Immature natural killer cell (primary cell): ENCODE measurements around the gene LY6G6C. TPM values are rescaled to one million over a fixed set of nuclear protein-coding genes. Genes with fewer than 3 reads are reported as not detected.

Experiments used
- DNase-seq, 3 donors: peaks; one replicate each; pipeline ENCODE4 v3.0.0; 2022; ENCODE audit warnings: mixed read lengths in 1 of 3
- H3K27ac Mint-ChIP-seq, 6 donors: one replicate each; pipeline ENCODE4 v1.8.0; 2020; ENCODE audit warnings: mixed read lengths in 6 of 6, mild to moderate bottlenecking in 5 of 6, inconsistent platforms in 4 of 6, moderate library complexity in 3 of 6
- H3K27me3 Mint-ChIP-seq, 3 donors: one replicate each; pipeline ENCODE4 v1.8.0; 2020 to 2021; ENCODE audit warnings: low read depth in 3 of 3, mild to moderate bottlenecking in 3 of 3, mixed read lengths in 3 of 3, moderate library complexity in 3 of 3, inconsistent platforms in 1 of 3
- H3K36me3 Mint-ChIP-seq, 3 donors: one replicate each; pipeline ENCODE4 v1.8.0; 2020; ENCODE audit warnings: mixed read lengths in 3 of 3, inconsistent platforms in 2 of 3, mild to moderate bottlenecking in 2 of 3
- H3K4me1 Mint-ChIP-seq, 2 donors: one replicate each; pipeline ENCODE4 v1.8.0; 2020; ENCODE audit warnings: inconsistent platforms in 2 of 2, mild to moderate bottlenecking in 2 of 2, mixed read lengths in 2 of 2, moderate library complexity in 1 of 2
- H3K4me3 Mint-ChIP-seq, 5 donors: one replicate each; pipeline ENCODE4 v1.8.0; 2020; ENCODE audit warnings: mild to moderate bottlenecking in 5 of 5, mixed read lengths in 5 of 5, inconsistent platforms in 3 of 5, moderate library complexity in 3 of 5
- H3K9me3 Mint-ChIP-seq, 6 donors: one replicate each; pipeline ENCODE4 v1.8.0; 2020; ENCODE audit warnings: mild to moderate bottlenecking in 6 of 6, mixed read lengths in 6 of 6, inconsistent platforms in 4 of 6, moderate library complexity in 3 of 6
- polyA plus RNA-seq, 3 donors: library from polyadenylated mRNA; unstranded; fragments of 300-500 nt; fragmentation: Illumina TruSeq; gene quantifications; one replicate each; pipeline ENCODE4 v1.2.3, GENCODE V29; 2021

Gene LY6G6C
- polyA plus RNA-seq, 3 donors from 2014 or later = not detected

DNA sequence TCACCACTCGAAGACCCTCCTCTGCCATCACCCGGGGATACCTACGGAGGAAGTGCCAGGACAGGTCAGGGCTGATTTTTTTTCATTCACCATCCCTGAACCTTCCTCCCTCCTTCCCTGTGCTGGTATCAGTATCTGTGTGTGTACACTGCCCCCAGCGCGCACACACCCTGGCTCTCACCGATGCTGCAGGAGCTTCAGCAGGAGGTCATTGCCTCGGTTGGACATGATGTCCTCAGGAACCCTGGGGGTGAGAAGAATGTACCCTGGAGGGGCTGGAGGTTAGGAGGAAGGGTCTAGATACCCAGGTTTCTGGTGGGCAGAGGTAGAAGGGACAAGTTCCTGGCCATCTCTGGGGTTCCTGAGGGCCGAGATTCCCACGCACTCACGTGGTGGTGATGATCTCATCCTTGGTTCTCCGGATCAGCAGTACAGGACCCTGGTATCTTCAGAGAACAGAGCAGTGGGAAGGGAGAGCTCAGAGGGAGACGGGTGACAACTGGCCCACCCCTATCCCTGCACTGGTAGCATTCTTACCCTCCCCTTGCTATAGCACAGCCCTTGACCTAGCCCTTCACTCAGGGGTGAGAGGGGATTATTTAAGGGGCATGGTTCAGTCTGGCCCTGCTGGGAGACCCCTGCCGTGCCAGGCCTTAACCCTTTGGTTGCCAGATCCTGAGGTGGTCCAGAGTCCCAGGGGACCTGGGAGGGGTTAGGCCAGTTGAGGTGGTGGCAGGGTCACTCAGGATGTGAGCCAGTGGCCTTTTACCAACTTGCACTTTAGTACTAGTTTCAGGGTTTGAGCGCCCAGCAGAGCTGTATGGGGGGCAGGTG lies 33.5 kb downstream of the LY6G6C start:
- Mint-ChIP-seq H3K36me3 (peaks cover 7 to 36% (median 9%) of the 10 kb centered on the region in 3 donors), H3K4me3 (no peak overlapping the region), H3K4me1 (peaks cover 0 to 2% of the 10 kb centered on the region in 2 donors), H3K27me3 (peaks cover 0 to 4% (median 2%) of the 10 kb centered on the region in 3 donors), H3K9me3 (no peaks in the 10 kb centered on the region), H3K27ac (peak overlapping the region in 2 of 6 donors; percentile 43 to 79)
- DNase-seq = no peak

DNA sequence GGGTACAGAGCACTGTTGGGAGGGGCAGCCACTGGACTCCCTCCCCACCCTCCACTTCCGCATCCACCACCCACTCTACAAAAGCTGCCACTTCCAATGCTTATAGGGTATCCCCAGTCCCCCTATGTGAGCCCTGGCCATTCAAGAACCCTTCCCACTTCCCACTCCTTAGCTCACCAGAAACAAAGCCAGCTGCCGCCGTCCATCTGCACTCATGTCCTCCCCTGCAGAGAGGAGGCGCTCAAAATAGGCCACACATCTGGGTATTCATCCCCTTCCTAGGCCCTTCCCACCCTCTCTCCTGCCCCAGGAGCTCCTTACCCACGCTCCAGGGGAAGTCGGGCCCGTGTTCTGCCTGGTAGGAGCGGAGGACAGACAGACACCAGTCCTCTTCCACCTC lies 34.2 kb downstream of the LY6G6C start:
- H3K4me3 Mint-ChIP-seq = no peak overlapping the region
- no peak for DNase-seq
- peaks cover 0 to 2% of the 10 kb centered on the region in 2 donors for H3K4me1 Mint-ChIP-seq
- peaks cover 7 to 34% (median 9%) of the 10 kb centered on the region in 3 donors for H3K36me3 Mint-ChIP-seq
- H3K9me3 Mint-ChIP-seq = no peaks in the 10 kb centered on the region
- H3K27me3 Mint-ChIP-seq = peaks cover 0 to 4% (median 2%) of the 10 kb centered on the region in 3 donors
- H3K27ac Mint-ChIP-seq = peak overlapping the region in 1 of 6 donors; percentile 43

DNA sequence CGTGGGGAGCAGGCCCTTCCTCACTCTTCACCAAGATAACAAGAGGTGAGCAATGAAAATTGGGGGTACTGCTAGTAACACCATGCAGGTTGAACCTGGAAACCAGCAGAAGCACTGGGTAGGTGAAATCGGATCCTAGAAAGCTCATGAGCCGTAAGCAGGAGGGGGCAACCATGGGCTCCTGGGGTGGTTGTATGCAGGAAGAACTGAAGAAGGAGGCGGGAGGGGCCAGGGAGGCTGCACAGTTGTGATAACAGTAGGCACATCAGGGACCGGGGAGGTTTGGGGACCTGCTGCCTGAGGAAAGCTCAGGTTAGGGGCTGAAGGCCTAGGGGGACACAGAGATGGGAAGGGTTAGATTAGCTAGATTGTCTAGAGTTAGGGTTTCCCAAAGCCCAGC lies 35.1 kb downstream of the LY6G6C start:
- no peaks in the 10 kb centered on the region for H3K9me3 Mint-ChIP-seq
- H3K4me3 Mint-ChIP-seq = no peak overlapping the region
- H3K4me1 Mint-ChIP-seq = peaks cover 3 to 5% of the 10 kb centered on the region in 2 donors
- DNase-seq = no peak
- H3K36me3 Mint-ChIP-seq = peaks cover 7 to 32% (median 9%) of the 10 kb centered on the region in 3 donors
- peaks cover 0 to 4% (median 2%) of the 10 kb centered on the region in 3 donors for H3K27me3 Mint-ChIP-seq
- peak overlapping the region in 5 of 6 donors; percentile 21 to 92 (median 45) for H3K27ac Mint-ChIP-seq

DNA sequence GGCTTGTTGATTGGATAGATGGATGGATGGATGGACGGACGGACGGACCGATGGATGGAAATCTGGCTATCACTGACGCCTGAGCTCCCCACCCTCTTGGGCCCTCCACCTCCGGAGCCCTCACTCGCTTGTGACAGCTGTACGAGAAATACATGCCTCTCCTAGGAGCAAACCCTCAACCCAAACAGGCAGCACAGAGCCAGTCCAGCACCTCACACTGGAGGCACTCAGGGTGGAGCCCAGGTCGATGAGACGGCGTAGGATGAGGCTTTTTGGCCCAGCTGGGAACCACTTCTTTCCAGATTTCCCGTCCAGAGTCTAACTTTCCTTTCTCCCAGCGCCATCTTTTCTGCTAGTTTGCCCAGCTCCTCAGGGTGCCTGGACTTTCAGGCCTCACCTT lies 38.0 kb downstream of the LY6G6C start:
- Mint-ChIP-seq H3K9me3 (no peaks in the 10 kb centered on the region), H3K4me3 (no peak overlapping the region), H3K36me3 (peaks cover 4 to 17% (median 9%) of the 10 kb centered on the region in 3 donors), H3K27me3 (peaks cover 0 to 4% (median 4%) of the 10 kb centered on the region in 3 donors), H3K27ac (peak overlapping the region in 1 of 6 donors; percentile 69), H3K4me1 (peaks cover 21 to 26% of the 10 kb centered on the region in 2 donors)
- no peak for DNase-seq

DNA sequence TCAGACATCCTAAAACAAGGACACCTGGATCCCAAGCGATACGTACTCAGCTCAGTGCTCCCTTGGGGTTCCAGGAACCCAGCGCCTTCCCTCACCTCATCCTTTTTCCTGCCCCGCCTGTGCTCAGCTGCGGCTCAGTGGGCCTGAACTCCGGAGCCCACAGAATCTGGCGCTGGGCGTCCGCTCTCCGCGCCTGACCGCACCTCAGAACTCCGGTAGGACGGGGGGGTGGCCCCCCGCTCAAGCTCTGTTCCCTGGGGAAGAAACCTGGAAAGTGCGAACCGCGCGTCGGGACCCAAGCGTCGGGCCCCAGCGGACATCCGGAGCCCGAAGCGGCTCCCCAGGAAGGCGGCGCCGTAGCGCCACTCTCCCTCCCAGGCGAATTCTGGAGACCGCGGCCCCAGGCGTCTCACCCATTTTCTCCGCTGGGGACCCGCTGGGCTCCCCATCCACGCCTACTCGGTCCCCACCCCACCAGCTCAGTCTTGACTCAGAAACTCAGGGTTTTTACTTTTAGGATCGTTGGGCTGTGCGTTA lies 40.3 kb downstream of the LY6G6C start:
- H3K4me1 Mint-ChIP-seq = peaks cover 22 to 26% of the 10 kb centered on the region in 2 donors
- peak; percentile 30 to 33 (median 30) for DNase-seq
- H3K36me3 Mint-ChIP-seq = peaks cover 2 to 9% (median 2%) of the 10 kb centered on the region in 3 donors
- peak overlapping the region; percentile 83 to 99 (median 89) for H3K4me3 Mint-ChIP-seq
- peaks cover 0 to 8% (median 5%) of the 10 kb centered on the region in 3 donors for H3K27me3 Mint-ChIP-seq
- no peaks in the 10 kb centered on the region for H3K9me3 Mint-ChIP-seq
- H3K27ac Mint-ChIP-seq = peak overlapping the region in 5 of 6 donors; percentile 45 to 97 (median 81)

DNA sequence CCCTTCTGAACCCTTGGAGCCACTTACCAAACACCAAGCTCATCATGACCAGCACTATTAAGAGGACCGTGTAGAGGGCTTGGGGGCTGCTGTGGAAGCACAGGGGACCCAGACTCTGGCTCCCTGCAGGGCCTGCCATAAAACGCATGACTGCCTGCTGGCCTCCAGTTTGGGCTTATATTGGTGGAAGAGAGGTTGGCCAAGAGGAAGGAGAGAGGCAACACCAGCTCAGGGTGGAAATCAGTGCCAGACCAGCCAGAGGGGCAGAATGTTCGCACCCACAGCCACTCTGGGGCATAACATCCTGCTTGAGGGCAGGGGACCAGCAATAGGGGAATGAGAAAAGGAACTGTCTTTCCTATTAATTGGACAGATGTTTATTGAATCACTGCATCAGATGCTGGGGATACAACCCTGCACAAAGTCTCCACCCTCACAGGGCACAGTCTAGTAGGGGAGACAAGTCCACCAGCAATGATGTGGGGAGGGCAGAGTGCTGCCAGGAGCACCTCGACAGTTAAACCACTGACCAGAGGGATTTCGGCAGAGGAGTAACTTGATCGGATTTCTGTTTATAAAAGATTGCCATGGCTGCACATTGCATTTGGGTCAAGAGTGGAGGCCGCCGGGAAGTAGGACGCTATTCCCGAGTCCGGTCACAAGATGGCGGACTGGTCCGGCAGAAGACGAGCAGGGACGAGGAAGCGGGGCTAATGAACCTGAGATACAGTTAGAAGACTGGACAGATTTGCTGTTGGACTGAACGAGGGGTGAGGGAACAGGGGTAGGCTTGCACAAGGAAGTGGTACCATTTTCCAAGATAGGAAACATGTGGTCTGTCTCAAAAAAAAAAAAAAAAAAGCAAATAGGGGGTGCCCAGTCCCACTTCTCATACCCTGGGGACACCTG lies 41.1 kb downstream of the LY6G6C start, which contains the start of gene LY6G5C:
Gene LY6G5C (minus strand): TSS at position 842 of the 909 bp plus-strand sequence. CDS start 694 bp downstream, at position 148.
- Mint-ChIP-seq H3K27me3 (peaks cover 0 to 8% (median 4%) of the 10 kb centered on the region in 3 donors), H3K27ac (peak within 1 kb of the TSS; percentile 48 to 97 (median 82)), H3K36me3 (peaks cover 0 to 6% (median 0%) of the 10 kb centered on the region in 3 donors), H3K4me1 (peaks cover 22 to 26% of the 10 kb centered on the region in 2 donors), H3K9me3 (no peaks in the 10 kb centered on the region), H3K4me3 (peak within 1 kb of the TSS; percentile 83 to 99 (median 89))
- peak; percentile 60 to 73 (median 66) for DNase-seq

DNA sequence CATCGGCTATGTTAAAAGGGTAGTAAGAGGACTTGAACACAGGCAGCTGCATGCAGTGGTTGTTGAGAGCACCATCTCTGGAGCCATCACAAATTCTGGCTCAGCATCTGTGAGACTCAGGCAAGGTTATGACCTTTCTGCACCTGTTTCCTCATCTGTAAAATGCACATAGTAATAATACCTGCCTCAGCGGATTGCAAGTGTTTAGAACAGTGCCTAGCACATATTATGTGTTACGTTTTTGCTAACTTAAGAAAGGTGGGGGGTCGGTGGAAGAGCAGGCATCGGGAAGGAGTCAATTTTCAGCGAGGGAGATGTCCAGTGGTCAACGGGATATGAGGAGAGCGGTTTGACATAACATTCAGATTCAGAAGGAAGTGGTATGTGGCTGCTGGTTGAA lies 43.6 kb downstream of the LY6G6C start:
- Mint-ChIP-seq H3K27ac (peak overlapping the region in 1 of 6 donors; percentile 25), H3K9me3 (no peaks in the 10 kb centered on the region), H3K4me3 (no peak overlapping the region)

DNA sequence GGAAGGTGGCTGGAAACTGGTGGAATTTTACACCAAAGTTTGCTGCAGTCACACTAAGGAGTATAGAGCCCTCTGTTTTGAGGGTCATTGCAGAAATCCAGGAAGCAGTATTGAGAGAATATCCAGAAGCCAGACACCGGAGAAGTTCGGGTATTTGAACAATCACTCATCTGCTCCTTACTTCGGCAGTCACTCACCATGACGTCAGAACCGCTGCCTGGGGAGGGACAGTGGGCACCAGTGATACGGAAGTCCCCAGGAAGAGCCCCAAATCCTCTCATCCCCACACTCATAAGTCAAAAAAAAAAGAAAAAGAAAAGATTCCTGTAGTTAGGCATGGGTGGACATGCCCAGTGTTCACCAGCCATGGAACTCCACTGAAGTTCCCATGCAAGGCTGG lies 44.6 kb downstream of the LY6G6C start:
- Mint-ChIP-seq H3K4me1 (peaks cover 20 to 26% of the 10 kb centered on the region in 2 donors), H3K27ac (no peak overlapping the region), H3K36me3 (peaks cover 9 to 11% (median 10%) of the 10 kb centered on the region in 3 donors), H3K4me3 (no peak overlapping the region), H3K27me3 (peaks cover 0 to 8% (median 4%) of the 10 kb centered on the region in 3 donors), H3K9me3 (no peaks in the 10 kb centered on the region)
- DNase-seq = no peak

More for the DNA sequence above, 43.6 kb downstream of the LY6G6C start:
- H3K27me3 Mint-ChIP-seq = peaks cover 0 to 8% (median 2%) of the 10 kb centered on the region in 3 donors
- DNase-seq = no peak
- H3K4me1 Mint-ChIP-seq = peaks cover 20 to 26% of the 10 kb centered on the region in 2 donors
- H3K36me3 Mint-ChIP-seq = peaks cover 4 to 6% (median 4%) of the 10 kb centered on the region in 3 donors

DNA sequence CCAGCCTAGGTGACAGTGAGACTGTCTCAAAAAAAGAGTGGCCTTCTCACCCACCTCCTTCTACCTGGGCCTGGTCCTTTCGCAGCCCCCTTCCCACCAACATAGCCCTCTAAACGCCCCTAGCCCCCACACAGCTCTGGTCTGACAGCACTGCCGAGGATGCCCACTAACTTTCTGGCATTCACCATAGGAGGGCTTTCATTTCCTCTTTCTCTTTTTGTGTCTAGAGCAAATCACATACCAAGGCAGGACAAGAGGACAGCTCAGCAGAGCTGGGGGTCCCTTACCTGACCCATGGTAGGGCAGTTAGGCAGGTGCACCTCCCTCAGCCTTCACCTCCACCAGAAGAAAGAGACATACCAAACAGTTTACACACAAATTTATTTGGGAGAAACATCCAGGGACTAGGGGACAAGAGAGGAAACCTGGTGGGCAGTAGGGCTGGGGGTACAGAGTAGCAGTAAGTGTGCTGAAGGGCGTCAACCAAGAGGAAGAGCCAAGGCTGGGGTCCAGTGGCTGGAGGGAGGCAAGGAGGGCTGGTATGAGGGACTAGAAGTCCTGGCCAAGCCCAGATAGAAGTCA lies 45.1 kb downstream of the LY6G6C start:
- H3K4me3 Mint-ChIP-seq = no peak overlapping the region
- no peaks in the 10 kb centered on the region for H3K9me3 Mint-ChIP-seq
- H3K27me3 Mint-ChIP-seq = peaks cover 0 to 8% (median 4%) of the 10 kb centered on the region in 3 donors
- peaks cover 16 to 22% of the 10 kb centered on the region in 2 donors for H3K4me1 Mint-ChIP-seq
- peaks cover 9 to 11% (median 10%) of the 10 kb centered on the region in 3 donors for H3K36me3 Mint-ChIP-seq
- DNase-seq = no peak
- peak overlapping the region in 1 of 6 donors; percentile 61 for H3K27ac Mint-ChIP-seq

DNA sequence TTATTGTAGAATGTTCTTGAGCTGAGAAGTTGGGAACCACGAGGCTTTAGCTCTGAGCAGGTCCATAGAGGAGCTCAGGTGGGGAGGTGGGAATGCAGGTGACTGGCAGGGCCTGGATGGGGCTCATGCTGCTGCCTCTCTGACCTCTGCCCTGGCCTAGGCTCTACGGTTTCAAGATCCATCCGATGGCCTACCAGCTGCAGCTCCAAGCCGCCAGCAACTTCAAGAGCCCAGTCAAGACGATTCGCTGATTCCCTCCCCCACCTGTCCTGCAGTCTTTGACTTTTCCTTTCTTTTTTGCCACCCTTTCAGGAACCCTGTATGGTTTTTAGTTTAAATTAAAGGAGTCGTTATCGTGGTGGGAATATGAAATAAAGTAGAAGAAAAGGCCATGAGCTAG lies 51.9 kb downstream of the LY6G6C start, which contains the start of gene LY6G5B:
Gene LY6G5B (plus strand): TSS at position 301 of the 400 bp plus-strand sequence. CDS start 975 bp downstream, outside the sequence.
- no peak within 1 kb of the TSS for H3K4me3 Mint-ChIP-seq
- peaks cover 28 to 34% of the 10 kb centered on the region in 2 donors for H3K4me1 Mint-ChIP-seq
- H3K27ac Mint-ChIP-seq = peak within 1 kb of the TSS in 1 of 6 donors; percentile 23
- peaks cover 11 to 47% (median 17%) of the 10 kb centered on the region in 3 donors for H3K36me3 Mint-ChIP-seq
- no peaks in the 10 kb centered on the region for H3K9me3 Mint-ChIP-seq
- peaks cover 9 to 14% (median 11%) of the 10 kb centered on the region in 3 donors for H3K27me3 Mint-ChIP-seq
- no peak for DNase-seq
